Testis (tissue), 3 donors: ENCODE measurements around the gene KCNC3. TPM values are rescaled to one million over a fixed set of nuclear protein-coding genes. Genes with fewer than 3 reads are reported as not detected.

Source experiments
- DNase-seq: peaks from one replicate; pipeline ENCODE4 v3.0.0-alpha.2; 2019
- H3K27ac ChIP-seq, 2 donors: fragments of 200-600 bp; sonication (generic); one replicate each; pipeline ENCODE4 v1.5.1; 2019
- H3K27me3 ChIP-seq: fragments of 200-600 bp; sonication (generic); one replicate; pipeline ENCODE4 v1.5.1; 2019
- H3K36me3 ChIP-seq: fragments of 200-600 bp; sonication (generic); one replicate; pipeline ENCODE4 v1.5.1; 2017; ENCODE audit warnings: low read depth; ENCODE audit errors: missing control alignments
- H3K4me1 ChIP-seq: fragments of 200-600 bp; sonication (generic); one replicate; pipeline ENCODE4 v1.5.1; 2019
- H3K4me3 ChIP-seq, 2 donors: fragments of 200-600 bp; sonication (generic); one replicate each; pipeline ENCODE4 v1.5.1; 2017 to 2019
- H3K9me3 ChIP-seq: fragments of 200-600 bp; sonication (generic); one replicate; pipeline ENCODE4 v1.5.1; 2017
- CTCF ChIP-seq, 3 experiments: fragments of 450-650 bp in 2 of 3; fragments of 200-600 bp in 1 of 3; sonication (generic) in 1 of 3; IDR thresholded peaks; one replicate each; pipeline ENCODE4 v1.5.1; 2016 to 2019; ENCODE audit warnings: antibody characterized with exemption in 3 of 3, mild to moderate bottlenecking in 2 of 3, moderate library complexity in 1 of 3
- POLR2A ChIP-seq: fragments of 450-650 bp; IDR thresholded peaks from one replicate; pipeline ENCODE4 v1.6.1; 2017; ENCODE audit warnings: antibody characterized with exemption, mild to moderate bottlenecking, moderate library complexity
- WGBS, 2 donors: methylation state at CpG; one replicate each; pipeline ENCODE4 v1.1.5; 2018; 5-methylcytosine and 5-hydroxymethylcytosine counted together
- intact Hi-C: fragments of 100-400 bp; cut with DNase I; formaldehyde crosslinking; loops from one replicate; pipeline ENCODE4 v1.15.1; 2023; ENCODE audit warnings: low total_unique reads
- polyA plus RNA-seq: library from polyadenylated mRNA; stranded (reverse); fragments of 350-450 nt; fragmentation: Illumina TruSeq; extraction: RNeasy Lipid Tissue Mini Kit (QIAGEN cat#74804); gene quantifications from one replicate; pipeline ENCODE4 v1.2.3, GENCODE V29; 2014; ENCODE audit warnings: low read depth, low replicate concordance; ENCODE audit not compliant: insufficient read depth
- total RNA-seq, 2 donors: library from RNA; depleted of rRNA; stranded (reverse); fragments of >200 nt; gene quantifications; one replicate each; pipeline ENCODE4 v1.2.3, GENCODE V29; 2016

Gene KCNC3
- total and polyA plus RNA-seq, 3 donors from 2014 or later = 6.9 to 16.0 (median 7.7) TPM

- H3K9me3 ChIP-seq = no peaks in the 10 kb centered on the region
- no peaks in the 10 kb centered on the region for H3K4me1 ChIP-seq
- intact Hi-C loops = no loop called here
- no peak overlapping the region for H3K4me3 ChIP-seq
- no peak overlapping the region for H3K27ac ChIP-seq
- no peak for DNase-seq
- no peaks in the 10 kb centered on the region for H3K27me3 ChIP-seq
- TF ChIP-seq CTCF (IDR thresholded peaks at IDR 0.05) = no peak
- TF ChIP-seq POLR2A = no peak
- H3K36me3 ChIP-seq = no peaks in the 10 kb centered on the region
- 46 to 49% methylated on average over 6 to 10 of the region's 10 CpGs for WGBS, 2 donors
Measured at GRCh38 chr19:50310759-50311465, 18.3 kb downstream of the KCNC3 start.

- intact Hi-C loops = no loop called here
- TF ChIP-seq CTCF (IDR thresholded peaks at IDR 0.05) = no peak
- TF ChIP-seq POLR2A = no peak
Measured at GRCh38 chr19:50309396-50310125, 19.6 kb downstream of the KCNC3 start.

GRCh38 chr19:50308991-50309390 is 20.2 kb downstream of the KCNC3 start:
- DNase-seq = no peak
- TF ChIP-seq CTCF (IDR thresholded peaks at IDR 0.05) = no peak
- no peak for TF ChIP-seq POLR2A
- Histone ChIP-seq H3K27me3 (no peaks in the 10 kb centered on the region), H3K9me3 (no peaks in the 10 kb centered on the region), H3K4me1 (no peaks in the 10 kb centered on the region), H3K4me3 (no peak overlapping the region), H3K27ac (no peak overlapping the region), H3K36me3 (no peaks in the 10 kb centered on the region)
- 78 to 84% methylated on average over 21 of the region's 21 CpGs for WGBS, 2 donors
- intact Hi-C loops = no loop called here

More at GRCh38 chr19:50309396-50310125, 19.6 kb downstream of the KCNC3 start:
- 43 to 49% methylated on average over 16 of the region's 16 CpGs for WGBS, 2 donors
- Histone ChIP-seq H3K9me3 (no peaks in the 10 kb centered on the region), H3K4me1 (no peaks in the 10 kb centered on the region), H3K4me3 (no peak overlapping the region), H3K27me3 (no peaks in the 10 kb centered on the region), H3K27ac (no peak overlapping the region), H3K36me3 (no peaks in the 10 kb centered on the region)
- no peak for DNase-seq

- TF ChIP-seq CTCF (IDR thresholded peaks at IDR 0.05) = no peak
- no peak for TF ChIP-seq POLR2A
- Histone ChIP-seq H3K4me1 (no peaks in the 10 kb centered on the region), H3K4me3 (no peak overlapping the region), H3K27me3 (no peaks in the 10 kb centered on the region), H3K36me3 (no peaks in the 10 kb centered on the region), H3K9me3 (no peaks in the 10 kb centered on the region), H3K27ac (no peak overlapping the region)
- intact Hi-C loops = no loop called here
- no peak for DNase-seq
Measured at GRCh38 chr19:50303558-50303957, 25.6 kb downstream of the KCNC3 start.
